Activated T-cell treated with anti-CD3 and anti-CD28 coated beads for 48 hours (primary cell): ENCODE results near the gene SYDE2.
"Not testable (repeated sequence)": the region's sequence is repeated elsewhere in the genome, so short reads cannot be mapped to it uniquely, and the experiment has no call there.

Source experiments
- DNase-seq: peaks from one replicate; pipeline ENCODE4 v3.0.0-alpha.2; 2020; ENCODE audit warnings: low read depth

SYDE2 gene, protein sequence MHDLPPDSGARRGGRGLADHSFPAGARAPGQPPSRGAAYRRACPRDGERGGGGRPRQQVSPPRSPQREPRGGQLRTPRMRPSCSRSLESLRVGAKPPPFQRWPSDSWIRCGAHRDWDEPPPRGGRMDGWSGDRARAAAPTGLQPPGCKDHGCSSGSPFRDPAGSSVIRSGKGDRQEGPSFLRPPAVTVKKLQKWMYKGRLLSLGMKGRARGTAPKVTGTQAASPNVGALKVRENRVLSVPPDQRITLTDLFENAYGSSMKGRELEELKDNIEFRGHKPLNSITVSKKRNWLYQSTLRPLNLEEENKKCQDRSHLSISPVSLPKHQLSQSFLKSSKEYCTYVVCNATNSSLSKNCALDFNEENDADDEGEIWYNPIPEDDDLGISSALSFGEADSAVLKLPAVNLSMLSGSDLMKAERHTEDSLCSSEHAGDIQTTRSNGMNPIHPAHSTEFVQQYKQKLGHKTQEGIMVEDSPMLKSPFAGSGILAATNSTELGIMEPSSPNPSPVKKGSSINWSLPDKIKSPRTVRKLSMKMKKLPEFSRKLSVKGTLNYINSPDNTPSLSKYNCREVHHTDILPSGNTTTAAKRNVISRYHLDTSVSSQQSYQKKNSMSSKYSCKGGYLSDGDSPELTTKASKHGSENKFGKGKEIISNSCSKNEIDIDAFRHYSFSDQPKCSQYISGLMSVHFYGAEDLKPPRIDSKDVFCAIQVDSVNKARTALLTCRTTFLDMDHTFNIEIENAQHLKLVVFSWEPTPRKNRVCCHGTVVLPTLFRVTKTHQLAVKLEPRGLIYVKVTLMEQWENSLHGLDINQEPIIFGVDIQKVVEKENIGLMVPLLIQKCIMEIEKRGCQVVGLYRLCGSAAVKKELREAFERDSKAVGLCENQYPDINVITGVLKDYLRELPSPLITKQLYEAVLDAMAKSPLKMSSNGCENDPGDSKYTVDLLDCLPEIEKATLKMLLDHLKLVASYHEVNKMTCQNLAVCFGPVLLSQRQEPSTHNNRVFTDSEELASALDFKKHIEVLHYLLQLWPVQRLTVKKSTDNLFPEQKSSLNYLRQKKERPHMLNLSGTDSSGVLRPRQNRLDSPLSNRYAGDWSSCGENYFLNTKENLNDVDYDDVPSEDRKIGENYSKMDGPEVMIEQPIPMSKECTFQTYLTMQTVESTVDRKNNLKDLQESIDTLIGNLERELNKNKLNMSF

DNA sequence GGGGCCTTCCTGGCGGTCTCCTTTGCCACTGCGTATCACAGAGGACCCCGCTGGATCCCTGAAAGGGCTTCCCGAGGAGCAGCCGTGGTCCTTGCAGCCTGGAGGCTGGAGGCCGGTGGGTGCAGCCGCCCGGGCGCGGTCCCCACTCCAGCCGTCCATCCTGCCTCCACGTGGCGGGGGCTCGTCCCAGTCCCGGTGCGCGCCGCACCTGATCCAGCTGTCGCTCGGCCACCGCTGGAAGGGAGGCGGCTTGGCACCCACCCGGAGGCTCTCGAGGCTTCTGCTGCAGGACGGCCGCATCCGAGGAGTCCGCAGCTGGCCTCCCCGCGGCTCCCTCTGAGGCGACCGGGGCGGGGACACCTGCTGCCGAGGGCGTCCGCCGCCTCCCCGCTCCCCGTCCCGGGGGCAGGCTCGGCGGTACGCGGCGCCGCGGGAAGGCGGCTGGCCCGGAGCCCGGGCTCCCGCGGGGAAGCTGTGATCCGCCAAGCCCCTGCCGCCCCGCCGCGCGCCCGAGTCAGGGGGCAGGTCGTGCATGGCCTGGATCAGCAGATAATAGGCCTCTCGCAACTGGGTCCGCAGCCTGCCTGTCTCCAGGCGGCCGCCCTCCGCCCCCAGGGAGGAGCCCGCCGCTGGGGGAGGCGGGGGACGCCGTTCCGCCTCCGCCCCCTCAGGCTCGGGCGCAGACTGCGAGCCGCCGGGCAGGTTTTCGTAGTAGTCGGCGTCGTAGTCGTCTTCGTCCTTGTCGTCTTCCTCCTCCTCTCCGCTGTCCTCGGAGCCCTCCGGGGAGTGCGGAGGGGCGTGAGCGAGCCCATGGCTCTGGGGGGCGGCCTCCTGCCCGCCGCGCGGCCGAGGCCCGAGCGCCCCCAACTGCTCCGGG, at the start of gene SYDE2:
Gene SYDE2, minus strand, starts transcription at position 554 of the 877 bp plus-strand sequence. Its CDS starts 20 bp downstream, at position 534.
- DNase-seq = peak; percentile 63

DNA sequence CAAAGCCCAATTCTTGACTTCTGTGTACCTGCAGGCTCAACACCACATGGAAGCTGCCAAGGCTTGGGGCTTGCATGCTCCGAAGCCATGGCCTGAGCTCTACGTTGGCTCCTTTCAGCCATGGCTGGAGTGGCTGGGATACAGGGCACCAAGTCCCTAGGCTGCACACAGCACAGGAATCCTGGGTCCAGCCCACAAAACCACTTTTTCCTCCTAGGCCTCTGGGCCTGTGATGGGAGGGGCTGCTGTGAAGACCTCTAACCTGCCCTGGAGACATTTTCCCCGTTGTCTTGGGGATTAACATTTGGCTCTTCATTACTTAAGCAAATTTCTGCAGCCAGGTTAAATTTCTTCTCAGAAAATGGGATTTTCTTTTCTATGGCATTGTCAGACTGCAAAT, 48.2 kb upstream of the SYDE2 start:
- not testable (repeated sequence) for DNase-seq

DNA sequence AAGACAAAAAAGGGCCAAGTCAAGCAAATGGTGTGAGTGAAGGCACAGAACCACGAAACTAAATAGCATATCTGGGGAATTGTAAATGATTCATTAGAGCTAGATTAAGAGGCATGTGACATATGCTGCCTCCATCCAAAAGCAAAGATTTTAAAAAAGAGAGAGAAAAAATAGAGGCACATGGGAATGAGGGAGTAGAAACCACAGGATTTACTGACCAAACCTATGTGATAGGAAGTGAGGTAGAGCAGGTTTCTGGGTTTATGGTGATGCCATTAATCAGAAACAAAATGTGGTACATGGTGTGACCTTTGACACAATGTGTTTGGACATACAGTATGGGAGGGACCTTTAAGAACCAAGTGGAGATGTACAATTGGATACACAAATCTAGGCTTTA, 45.1 kb upstream of the SYDE2 start:
- no peak for DNase-seq

GRCh38 chr1:85245456-85245855, 44.6 kb upstream of the SYDE2 start:
- DNase-seq = no peak

GRCh38 chr1:85244271-85245061, 43.6 kb upstream of the SYDE2 start:
- no peak for DNase-seq

GRCh38 chr1:85243372-85243771, 42.6 kb upstream of the SYDE2 start:
- no peak for DNase-seq

DNA sequence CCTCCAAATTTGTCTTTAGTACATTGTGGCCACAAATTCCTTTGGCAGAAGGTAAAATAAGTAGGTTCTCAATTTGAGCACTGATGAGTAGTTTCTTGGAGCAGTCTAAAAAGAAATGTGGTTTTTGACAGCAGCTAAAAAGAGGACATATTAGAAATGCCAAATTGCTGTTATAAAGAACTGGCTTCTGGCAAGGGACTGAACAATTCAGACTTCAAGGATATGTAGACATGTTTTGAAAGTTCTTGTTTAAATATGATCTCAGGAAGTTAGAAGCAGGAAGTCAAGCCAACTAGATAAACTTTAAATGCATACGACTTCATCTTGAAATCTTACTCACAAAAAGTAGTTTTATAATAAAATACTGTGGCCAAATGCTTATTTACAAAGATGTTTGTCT, 39.8 kb upstream of the SYDE2 start:
- DNase-seq = no peak

DNA sequence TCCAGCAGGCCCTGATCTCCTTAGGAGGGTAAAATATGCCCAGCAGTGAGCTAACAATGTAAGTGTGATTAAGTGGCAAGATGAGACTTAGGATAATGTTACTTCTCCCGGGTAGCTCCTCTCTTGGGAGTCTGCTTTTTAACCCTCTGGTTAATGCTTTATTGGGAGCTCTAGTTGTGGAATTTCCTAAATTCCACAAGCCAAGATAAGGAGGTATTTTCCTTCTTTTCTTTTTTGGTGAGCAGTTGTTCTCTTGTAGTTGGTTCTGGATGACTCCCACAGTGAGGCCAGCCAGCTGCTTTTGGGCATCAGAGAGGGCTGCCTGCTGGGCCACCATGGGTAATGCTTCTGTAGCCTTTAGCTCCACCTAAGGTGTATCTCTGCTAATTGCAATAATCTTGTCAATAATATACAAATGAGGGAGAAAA, 39.4 kb upstream of the SYDE2 start:
- no peak for DNase-seq

- DNase-seq = no peak
Observed at GRCh38 chr1:85237613-85238012, 36.8 kb upstream of the SYDE2 start.

DNA sequence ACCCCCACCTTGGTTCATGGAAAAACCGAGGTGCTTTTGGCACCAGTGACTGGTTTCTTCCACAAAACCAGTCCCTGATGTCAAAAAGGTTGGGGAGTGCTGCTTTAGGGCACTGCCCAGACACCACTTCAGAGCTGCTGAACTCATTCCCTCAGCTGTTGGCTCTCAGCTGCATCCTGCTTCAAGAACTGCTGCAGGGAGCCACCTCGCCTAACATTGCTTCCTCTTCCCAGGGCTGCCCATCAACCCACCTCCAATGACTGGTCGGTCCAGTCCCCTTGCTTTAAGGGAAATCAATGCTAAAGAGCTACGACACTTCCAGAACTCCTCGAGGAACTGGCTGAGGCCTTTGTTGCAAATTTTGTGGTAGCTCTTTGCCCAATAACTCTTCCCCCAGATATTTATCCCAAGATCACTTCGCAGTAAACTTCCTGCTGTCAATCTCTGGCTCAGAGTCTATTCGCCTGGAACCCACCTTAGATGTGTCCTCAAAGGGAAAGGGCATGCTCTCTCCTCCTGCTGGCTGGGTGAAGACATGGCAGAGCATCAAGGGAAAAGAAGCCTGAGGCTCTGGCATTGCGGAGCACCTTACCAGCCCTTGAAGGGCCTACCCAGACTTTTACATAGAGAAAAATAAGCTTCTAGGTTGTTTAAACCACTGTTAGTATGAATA, 29.6 kb upstream of the SYDE2 start:
- DNase-seq = no peak

DNA sequence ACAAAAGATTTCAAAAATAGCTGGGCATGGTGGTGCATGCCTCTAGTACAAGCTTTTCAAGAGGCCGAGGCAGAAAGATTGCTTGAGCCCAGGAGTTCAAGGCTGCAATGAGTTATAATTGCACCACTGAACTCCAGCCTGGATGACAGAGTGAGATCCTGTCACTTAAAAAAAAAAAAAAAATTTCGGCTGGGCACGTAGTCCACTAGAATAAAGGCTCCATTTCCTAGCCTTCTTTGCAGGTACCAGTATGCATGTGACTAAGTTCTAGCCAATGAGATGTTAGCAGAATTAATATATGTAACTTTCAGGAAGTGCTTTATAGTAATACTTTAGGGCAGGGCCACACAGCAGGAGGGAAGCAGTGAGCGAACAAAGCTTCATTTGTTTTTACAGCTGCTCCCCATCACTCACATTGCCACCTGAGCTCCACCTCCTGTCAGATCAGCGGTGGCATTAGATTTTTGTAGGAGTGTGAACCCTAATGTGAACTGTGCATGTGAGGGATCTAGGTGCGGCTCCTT, 28.8 kb upstream of the SYDE2 start:
- DNase-seq = no peak

DNA sequence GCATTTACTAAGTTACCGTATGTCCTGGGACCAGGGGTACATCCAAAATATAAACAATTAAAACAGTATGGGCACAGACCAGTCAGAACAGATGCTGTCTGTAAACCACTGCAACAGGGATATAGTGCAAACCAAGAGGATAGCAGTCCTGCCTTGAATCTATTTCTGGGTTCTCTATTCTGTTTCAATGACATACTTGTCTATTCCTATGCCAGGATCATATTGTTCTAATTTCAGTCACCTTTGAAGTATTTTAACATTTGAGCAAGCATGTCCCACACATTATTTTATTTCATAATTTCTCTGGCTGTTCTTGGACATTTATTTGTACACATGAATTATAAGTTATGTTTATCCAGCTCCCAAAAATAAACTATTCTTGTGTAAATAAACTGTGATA, 28.2 kb upstream of the SYDE2 start:
- DNase-seq = no peak

DNA sequence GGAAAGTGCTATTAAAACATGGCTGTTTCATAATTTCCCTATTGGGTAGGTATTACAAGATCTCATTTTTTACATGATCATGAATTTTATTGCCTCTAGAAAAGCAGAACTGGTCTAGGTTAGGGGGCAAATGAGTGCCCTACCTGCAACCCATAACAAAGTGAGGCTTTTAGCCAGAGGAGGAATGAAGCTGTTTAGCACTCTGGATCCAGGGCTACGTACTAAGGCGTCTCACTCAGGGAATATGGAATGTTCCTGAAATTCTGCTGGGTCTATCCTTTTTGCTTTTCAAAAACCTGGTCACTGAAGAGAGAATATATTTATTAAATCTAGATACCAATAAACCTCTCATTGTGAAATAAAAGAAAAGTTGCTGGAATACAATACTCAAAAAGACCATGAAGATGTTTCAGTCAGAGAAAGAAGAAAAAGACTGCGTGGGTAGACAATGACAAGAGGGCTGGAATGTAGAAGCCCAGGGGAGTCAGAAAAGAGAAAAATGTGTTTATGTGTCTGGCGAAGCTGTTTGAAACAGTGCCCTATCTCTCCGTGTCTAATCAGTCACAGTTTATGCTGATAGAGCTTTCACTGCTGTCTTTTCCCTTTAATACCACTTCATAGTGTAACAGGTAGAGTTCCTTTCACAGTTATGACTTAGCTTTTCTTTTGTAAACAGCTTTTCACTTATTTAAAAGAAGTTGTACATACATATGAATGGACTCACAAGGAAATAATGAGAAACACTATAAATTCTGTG, 25.0 kb upstream of the SYDE2 start:
- no peak for DNase-seq

DNA sequence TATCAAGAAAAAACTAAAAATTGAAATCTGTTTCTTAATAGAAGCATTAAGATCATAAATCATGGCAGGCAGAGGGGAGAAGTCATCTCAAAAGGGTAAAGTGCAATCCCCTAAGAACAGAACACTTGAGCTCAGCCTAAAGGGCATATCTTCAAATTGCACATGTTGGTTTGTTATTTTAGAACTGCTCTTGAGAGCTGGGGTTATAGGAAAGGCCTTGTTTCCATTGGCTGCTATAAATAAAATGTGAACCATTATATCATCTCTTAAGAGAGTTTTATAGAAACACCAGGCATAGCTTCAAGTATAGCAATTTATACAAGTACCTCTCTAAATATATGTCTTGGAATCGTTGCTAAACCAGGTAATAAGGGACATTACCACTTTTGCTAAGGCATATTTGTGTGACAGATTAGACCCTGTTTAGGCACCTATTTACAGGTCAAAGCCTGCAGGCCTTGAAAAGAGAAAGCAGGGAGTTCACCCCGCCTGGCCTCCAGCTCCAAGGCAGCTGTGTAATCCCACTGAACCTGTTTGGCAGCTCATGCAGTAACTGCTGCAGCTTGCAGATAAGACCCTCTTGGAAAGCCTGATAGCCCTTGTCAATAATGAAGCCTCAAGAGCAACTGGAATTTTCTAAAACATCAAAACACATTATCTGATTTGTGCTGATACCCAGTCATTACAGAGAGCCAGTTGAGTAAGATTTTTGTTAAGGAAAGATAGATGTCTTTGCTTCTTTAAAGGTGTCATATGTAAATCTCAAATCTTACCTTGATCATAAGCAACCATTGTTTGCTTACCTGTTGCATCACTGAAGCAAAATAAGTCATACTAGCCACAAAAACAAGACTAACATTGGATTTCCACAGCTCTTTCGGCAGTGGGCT, 24.2 kb upstream of the SYDE2 start:
- no peak for DNase-seq

- DNase-seq = no peak
Observed at GRCh38 chr1:85224295-85224694, 23.5 kb upstream of the SYDE2 start.

DNA sequence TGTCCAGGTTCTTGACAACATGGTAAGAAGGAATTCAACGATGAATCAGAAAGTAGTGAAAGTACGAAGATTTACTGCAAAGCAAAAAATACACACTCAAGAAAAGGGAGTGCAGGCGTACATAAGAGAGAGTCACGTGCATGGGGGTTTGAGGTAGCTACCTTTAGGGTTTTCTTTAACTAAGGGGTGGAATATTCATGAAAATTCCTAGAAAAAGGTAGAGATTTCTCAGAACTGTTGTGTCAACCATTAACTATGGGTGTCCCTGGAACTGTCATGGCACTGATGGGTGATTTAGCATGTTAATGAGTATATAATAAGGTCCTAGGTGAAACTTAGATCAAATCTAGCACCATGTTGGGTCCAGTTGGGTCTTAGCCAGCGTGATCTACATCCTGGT, 22.5 kb upstream of the SYDE2 start:
- no peak for DNase-seq

DNA sequence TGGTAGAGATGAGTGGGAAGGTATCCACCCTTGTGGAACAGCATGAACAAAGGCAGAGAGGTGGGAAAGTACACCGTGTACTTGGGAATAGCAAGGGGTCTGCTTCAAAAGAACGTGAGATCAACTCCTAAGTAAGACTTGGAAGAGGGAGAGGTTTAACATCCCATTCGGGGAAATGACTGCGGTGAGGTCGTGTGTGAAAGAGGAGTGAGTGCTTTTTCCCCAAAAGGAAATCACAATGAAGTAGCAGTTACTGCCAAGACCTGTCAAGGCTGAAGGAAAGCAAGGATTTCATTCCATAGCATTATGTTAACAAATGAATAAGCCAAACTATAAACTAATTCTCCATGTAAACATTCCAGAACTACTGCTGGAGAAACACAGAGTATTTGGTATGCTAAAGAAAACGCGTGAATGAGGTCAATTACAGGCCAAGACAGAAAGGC, 20.0 kb upstream of the SYDE2 start:
- no peak for DNase-seq
